Adrenal gland (tissue), 12 donors: ENCODE data around the gene RUNX1. TPM values are rescaled to one million over a fixed set of nuclear protein-coding genes. Genes with fewer than 3 reads are reported as not detected.

Experiments used
- DNase-seq, 7 donors: peaks; one replicate each; pipeline ENCODE4 v3.0.0-alpha.2; 2019 to 2020
- H3K27ac ChIP-seq, 5 donors: fragments of 200-600 bp; sonication (generic) in 4 of 5; 1 replicate in 3 of 5; 2 replicates in 2 of 5; pipeline versions ENCODE4 v1.5.1 to v1.8.0; 2016 to 2020; ENCODE audit warnings: mild to moderate bottlenecking in 1 of 5
- H3K27me3 ChIP-seq: fragments of 200-600 bp; 2 replicates; pipeline ENCODE4 v1.8.0; 2021
- H3K36me3 ChIP-seq, 2 donors: fragments of 200-600 bp; replicated peaks in 1 of 2; 1 replicate in 1 of 2; 2 replicates in 1 of 2; pipeline versions ENCODE4 v1.5.1 to v1.8.0; 2018 to 2022
- H3K4me1 ChIP-seq, 2 donors: fragments of 200-600 bp; replicated peaks in 1 of 2; 1 replicate in 1 of 2; 2 replicates in 1 of 2; pipeline versions ENCODE4 v1.5.1 to v1.8.0; 2018 to 2021
- H3K4me3 ChIP-seq, 4 donors: fragments of 200-600 bp; sonication (generic) in 3 of 4; one replicate each; pipeline ENCODE4 v1.5.1; 2016 to 2018
- H3K9me3 ChIP-seq, 3 donors: fragments of 200-600 bp; sonication (generic) in 1 of 3; replicated peaks in 1 of 3; 1 replicate in 2 of 3; 2 replicates in 1 of 3; pipeline versions ENCODE4 v1.5.1 to v1.8.0; 2016 to 2021
- POLR2A ChIP-seq, 2 donors: fragments of 450-650 bp; IDR thresholded peaks; one replicate each; pipeline ENCODE4 v1.6.1; 2017; ENCODE audit warnings: antibody characterized with exemption in 2 of 2, mild to moderate bottlenecking in 2 of 2, moderate library complexity in 1 of 2
- WGBS, 4 donors: extraction: QIAGEN DNeasy Blood & Tissue Kit in 2 of 4; methylation state at CpG; one replicate each; pipeline versions ENCODE4 v1.1.5 to v1.1.7; 2013 to 2017; 5-methylcytosine and 5-hydroxymethylcytosine counted together
- intact Hi-C, 2 donors: fragments of 100-400 bp; cut with DNase I; formaldehyde crosslinking; loops; one replicate each; pipeline versions ENCODE4 v1.14.1 to v1.15.0; 2022 to 2023
- polyA plus RNA-seq, 3 donors: library from polyadenylated mRNA; stranded (reverse); fragments of 200-250 nt in 2 of 3; fragments of 350-450 nt in 1 of 3; fragmentation: Illumina TruSeq in 1 of 3; extraction: RNeasy Lipid Tissue Mini Kit (QIAGEN cat#74804) in 1 of 3; gene quantifications; one replicate each; pipeline ENCODE4 v1.2.3, GENCODE V29; 2013 to 2014
- total RNA-seq, 9 donors: library from RNA; depleted of rRNA in 4 of 9; stranded (reverse); fragments of >200 nt in 4 of 9; fragments of 120-200 nt in 1 of 9; fragmentation: NEBNext Ultra II Directional in 1 of 9; extraction: Animal tissue kit (Norgen Biotek cat#: 25700) in 1 of 9; gene quantifications; one replicate each; pipeline versions ENCODE4 v1.1.0 to v1.2.4, GENCODE V29; 2013 to 2023
- TF ChIP-seq, protein P1 (sequence below), 6 experiments: fragments of 450-650 bp in 4 of 6; fragments of 200-600 bp in 2 of 6; sonication (generic) in 1 of 6; IDR thresholded peaks; 1 replicate in 5 of 6; 2 replicates in 1 of 6; pipeline versions ENCODE4 v1.5.1 to v1.8.0; 2016 to 2021; ENCODE audit warnings: antibody characterized with exemption in 6 of 6, mild to moderate bottlenecking in 2 of 6, moderate library complexity in 1 of 6
- donor health status: healthy with polysubstance abuse.
- donor health status: Bipolar disorder and iron deficiency.
- donor health status: DM: yes; HTN: yes; CAD: no.
- donor health status: DM: no; HTN: no; CAD: no.
- donor health status: DM: no; HTN: no; CAD: no.
- donor health status: DM: yes; HTN: yes; CAD: no.

The RUNX1 gene
- total and polyA plus RNA-seq, 12 donors = 0.83 to 27.2 (median 8.2) TPM

DNA sequence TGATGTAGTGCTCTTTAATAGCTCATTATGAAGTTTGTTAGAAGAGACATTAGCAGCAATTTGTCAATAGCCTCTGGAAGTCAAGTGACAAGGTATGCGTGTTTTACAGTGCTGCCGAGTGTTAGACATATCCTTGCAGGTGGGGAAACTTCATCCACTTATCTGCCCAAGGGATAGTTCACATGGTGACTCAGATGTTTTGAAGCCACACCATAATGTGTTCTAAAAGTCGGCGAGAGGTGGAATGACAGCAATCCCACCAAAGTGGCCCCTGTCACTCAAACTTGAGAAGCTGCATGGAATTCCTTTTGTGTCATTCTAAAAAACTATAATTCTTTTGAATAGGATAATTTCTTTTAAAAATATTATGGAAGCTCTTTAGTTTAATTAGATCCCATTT, 98.1 kb downstream of the RUNX1 start:
- no peak for TF ChIP-seq POLR2A (IDR thresholded peaks at IDR 0.05)
- TF ChIP-seq, protein P1, sequence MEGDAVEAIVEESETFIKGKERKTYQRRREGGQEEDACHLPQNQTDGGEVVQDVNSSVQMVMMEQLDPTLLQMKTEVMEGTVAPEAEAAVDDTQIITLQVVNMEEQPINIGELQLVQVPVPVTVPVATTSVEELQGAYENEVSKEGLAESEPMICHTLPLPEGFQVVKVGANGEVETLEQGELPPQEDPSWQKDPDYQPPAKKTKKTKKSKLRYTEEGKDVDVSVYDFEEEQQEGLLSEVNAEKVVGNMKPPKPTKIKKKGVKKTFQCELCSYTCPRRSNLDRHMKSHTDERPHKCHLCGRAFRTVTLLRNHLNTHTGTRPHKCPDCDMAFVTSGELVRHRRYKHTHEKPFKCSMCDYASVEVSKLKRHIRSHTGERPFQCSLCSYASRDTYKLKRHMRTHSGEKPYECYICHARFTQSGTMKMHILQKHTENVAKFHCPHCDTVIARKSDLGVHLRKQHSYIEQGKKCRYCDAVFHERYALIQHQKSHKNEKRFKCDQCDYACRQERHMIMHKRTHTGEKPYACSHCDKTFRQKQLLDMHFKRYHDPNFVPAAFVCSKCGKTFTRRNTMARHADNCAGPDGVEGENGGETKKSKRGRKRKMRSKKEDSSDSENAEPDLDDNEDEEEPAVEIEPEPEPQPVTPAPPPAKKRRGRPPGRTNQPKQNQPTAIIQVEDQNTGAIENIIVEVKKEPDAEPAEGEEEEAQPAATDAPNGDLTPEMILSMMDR (IDR thresholded peaks at IDR 0.05) = no peak
- no peak overlapping the region for H3K27ac ChIP-seq
- WGBS, 4 donors = 75 to 85% (median 75%) methylated on average over 4 of the region's 4 CpGs
- no peak overlapping the region for H3K4me3 ChIP-seq
- H3K27me3 ChIP-seq = no peaks in the 10 kb centered on the region
- intact Hi-C loops = no loop called here
- no peak for DNase-seq
- no peaks in the 10 kb centered on the region for H3K9me3 ChIP-seq
- H3K4me1 ChIP-seq = no peaks in the 10 kb centered on the region
- H3K36me3 ChIP-seq = no peaks in the 10 kb centered on the region

DNA sequence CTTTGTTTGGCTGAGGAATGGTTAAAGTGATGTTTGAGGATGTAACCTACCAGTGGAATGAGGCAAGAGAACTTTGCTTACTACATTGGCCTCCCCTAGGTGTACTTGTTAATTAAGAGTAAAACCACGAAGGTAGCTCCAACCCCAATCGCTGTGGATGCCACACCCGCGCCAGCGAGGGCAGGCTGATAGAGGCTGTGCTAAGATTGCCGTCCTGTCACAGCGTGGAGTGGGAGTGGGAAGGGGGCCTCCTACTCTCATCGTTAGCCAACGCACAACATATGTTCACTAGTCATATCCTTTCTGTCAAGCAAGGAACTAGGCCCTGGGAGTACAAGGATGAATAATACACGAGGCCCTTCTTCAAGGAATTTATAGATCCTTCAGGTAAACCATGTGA, 99.6 kb downstream of the RUNX1 start:
- TF ChIP-seq POLR2A (IDR thresholded peaks at IDR 0.05) = no peak
- TF ChIP-seq, protein P1 (IDR thresholded peaks at IDR 0.05) = no peak
- Histone ChIP-seq H3K4me3 (no peak overlapping the region), H3K27ac (no peak overlapping the region), H3K9me3 (no peaks in the 10 kb centered on the region), H3K36me3 (no peaks in the 10 kb centered on the region), H3K27me3 (no peaks in the 10 kb centered on the region), H3K4me1 (no peaks in the 10 kb centered on the region)
- DNase-seq = no peak
- intact Hi-C loops = no loop called here
- 84 to 89% (median 88%) methylated on average over 10 of the region's 10 CpGs for WGBS, 4 donors

DNA sequence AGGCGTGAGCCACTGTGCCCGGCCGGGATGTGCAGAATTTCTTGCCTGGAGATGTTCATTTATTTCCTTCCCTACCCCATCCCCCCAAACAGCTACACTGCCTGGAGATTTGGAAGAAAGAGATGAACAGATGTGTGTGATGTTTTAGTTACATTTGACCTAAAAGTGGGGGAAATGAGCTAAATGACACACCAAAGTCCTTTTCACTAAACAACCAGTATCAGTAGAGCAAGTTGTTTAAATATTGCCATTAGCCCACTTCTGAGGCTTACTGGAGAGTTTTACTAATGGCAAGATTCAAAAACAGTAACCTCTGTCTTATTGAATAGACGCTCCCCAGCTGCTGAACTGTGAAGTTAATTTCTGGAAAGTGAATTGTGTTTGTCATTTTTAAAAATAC, 100.1 kb downstream of the RUNX1 start:
- no peaks in the 10 kb centered on the region for H3K9me3 ChIP-seq
- intact Hi-C loops = no loop called here
- 72 to 73% (median 72%) methylated on average over 4 of the region's 4 CpGs for WGBS, 4 donors
- DNase-seq = no peak
- no peak overlapping the region for H3K27ac ChIP-seq
- TF ChIP-seq POLR2A (IDR thresholded peaks at IDR 0.05) = no peak
- TF ChIP-seq, protein P1 (IDR thresholded peaks at IDR 0.05) = no peak
- H3K36me3 ChIP-seq = no peaks in the 10 kb centered on the region
- H3K4me1 ChIP-seq = no peaks in the 10 kb centered on the region
- H3K4me3 ChIP-seq = no peak overlapping the region
- H3K27me3 ChIP-seq = no peaks in the 10 kb centered on the region

DNA sequence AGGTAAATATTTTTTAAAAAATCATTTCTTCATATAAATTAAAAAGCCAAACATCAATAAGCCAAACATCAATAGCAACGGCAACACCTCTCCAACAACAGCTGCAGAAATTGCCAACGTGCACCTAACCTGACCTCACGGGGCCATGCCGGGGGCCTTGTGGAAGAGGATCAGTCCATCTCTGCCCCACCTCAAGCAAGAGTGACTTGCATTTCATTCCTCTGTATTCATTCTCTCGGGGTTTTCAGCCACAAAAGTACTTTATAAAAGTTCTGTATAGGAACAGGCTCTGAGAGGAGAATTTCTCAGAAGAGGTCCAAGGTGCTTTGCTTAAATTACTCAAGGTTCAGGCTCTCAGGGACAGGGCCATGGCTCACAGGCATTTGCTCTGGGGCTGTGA, 100.9 kb downstream of the RUNX1 start:
- intact Hi-C loops = no loop called here
- no peak for DNase-seq
- Histone ChIP-seq H3K27ac (no peak overlapping the region), H3K4me3 (no peak overlapping the region), H3K36me3 (no peaks in the 10 kb centered on the region), H3K27me3 (no peaks in the 10 kb centered on the region), H3K9me3 (no peaks in the 10 kb centered on the region), H3K4me1 (no peaks in the 10 kb centered on the region)
- 80 to 91% (median 83%) methylated on average over 5 of the region's 5 CpGs for WGBS, 4 donors
- no peak for TF ChIP-seq POLR2A (IDR thresholded peaks at IDR 0.05)
- TF ChIP-seq, protein P1 (IDR thresholded peaks at IDR 0.05) = no peak
